G401 (cell line): ENCODE measurements around the gene CDKAL1. TPM values are rescaled to one million over a fixed set of nuclear protein-coding genes. Genes with fewer than 3 reads are reported as not detected.
"Not testable (repeated sequence)": the region's sequence is repeated elsewhere in the genome, so short reads cannot be mapped to it uniquely, and the experiment has no call there.

Source experiments
- DNase-seq: peaks from one replicate; pipeline ENCODE4 v3.0.0-alpha.2; 2015; ENCODE audit warnings: low spot score
- in situ Hi-C: cut with HindIII; loops from 2 replicates; pipeline ENCODE4 v1.10.0; 2016; ENCODE audit warnings: low sequenced_read_pairs, mixed read lengths
- total RNA-seq: library from RNA; depleted of rRNA; stranded (reverse); fragments of >200 nt; shearing (Covaris generic); gene quantifications from 2 replicates; pipeline ENCODE4 v1.2.3, GENCODE V29; 2014

CDKAL1 gene
- total RNA-seq, 1 experiment from 2014 or later = 25.7 TPM

DNA sequence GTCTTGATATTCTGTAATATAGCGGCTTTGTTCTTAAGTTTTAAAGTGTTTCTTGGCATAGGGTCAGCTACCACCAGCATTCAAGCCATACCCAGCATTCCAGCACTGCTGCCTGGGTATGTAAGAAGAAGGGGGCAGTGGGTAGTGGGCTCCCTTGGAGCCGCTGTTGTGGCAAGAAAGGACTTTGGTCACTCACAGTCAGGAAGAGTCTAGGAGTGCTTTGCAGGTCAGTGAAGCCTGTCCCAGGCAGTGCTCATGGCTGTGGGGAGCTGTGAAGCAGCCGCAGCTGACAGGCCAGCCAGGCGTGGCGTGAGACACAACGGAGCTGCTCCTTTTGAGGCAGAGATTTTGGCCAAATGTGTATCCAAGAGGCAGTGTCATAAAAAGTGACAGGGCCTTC lies 512.0 kb downstream of the CDKAL1 start:
- in situ Hi-C loops = no loop called here
- DNase-seq = no peak

DNA sequence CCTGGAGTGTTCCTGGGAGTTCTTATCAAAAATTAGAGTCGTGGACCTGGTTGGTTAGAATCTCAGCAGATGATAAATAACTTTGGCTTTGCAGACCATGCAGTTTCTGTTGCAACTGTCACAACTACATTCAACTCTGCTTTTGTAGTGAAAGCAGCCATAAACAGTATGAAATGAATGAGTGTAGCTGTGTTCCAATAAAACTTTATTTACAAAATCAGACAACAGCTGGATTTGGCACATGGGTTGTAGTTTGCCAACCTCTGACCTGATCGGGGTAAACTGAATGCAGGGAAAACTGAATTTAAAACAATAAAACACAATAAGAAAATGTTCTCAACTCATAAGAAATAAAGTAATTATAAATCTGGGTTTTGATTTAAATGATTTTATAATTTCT lies 513.8 kb downstream of the CDKAL1 start:
- no peak for DNase-seq
- in situ Hi-C loops = no loop called here

DNA sequence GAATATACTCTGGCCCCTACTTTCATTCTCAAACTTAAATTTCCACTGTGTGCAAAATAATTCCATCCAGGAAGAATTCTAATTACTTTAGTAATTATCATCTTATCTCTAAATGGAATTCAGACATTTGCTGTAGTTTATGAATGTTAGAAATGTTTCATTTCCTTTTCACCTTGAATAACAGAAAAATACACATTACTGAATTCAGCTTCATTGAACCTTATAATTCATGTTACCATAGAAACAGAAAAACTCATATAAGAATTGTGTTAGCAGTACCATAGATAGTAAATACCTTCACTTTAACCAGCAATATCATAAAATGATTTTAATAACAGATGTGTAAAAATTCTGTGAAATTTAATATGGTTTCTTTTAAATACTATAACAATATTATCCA lies 514.9 kb downstream of the CDKAL1 start:
- no peak for DNase-seq
- in situ Hi-C loops = no loop called here

DNA sequence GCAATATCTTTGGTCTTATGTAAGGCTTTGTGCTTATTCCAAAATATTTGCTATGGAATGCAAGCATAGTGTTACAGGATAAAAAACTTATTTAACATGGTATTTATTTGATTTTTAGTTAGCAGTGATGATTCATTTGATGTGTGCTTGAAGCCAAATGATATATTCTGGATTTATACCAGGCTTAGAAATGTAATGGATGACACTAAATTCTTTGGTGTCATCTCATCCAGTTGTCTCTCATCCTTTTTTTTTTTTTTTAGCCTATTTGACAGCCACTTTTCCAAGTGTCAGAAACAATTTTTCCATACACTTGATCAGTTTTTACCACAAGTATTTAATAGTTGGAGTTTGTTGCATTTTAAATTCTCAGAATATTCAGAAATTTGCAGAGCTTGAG lies 515.3 kb downstream of the CDKAL1 start:
- DNase-seq = no peak
- in situ Hi-C loops = no loop called here

DNA sequence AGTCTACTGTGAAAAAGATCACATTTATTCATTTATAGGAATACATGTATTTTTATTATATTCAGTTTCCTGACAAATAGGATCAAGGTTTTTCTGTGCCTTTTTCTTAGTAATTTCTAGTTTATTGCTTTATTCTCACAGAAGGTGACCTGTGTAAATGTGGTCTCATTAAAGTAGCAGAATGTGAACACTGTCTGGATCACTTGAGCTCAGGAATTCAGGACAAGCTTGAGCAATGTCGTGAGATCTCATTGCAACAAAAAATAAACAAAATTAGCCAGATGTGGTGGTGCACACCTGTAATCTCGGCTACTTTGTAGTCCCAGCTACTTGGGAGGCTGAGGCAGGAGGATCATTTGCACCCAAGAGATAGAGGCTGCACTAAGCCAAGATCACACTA lies 516.7 kb downstream of the CDKAL1 start:
- in situ Hi-C loops = no loop called here
- DNase-seq = no peak

DNA sequence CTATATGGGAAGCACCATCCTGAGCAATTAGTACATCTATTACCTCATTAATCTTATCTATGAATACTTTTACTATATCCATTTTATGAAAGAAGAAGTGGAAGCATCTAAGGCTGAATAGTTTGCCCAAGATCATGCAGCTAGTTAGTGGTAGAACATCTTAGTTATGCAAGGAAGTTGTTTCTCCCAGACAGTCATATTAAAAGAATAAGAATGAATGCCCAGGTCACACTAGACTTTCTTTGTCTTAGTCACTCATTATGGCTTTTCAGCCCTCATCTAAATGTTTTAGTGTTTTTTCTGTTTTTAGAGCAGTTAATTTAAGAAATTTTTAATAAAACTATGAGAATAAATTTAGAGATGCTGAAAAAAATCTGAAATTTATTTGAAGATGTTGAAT lies 517.5 kb downstream of the CDKAL1 start:
- DNase-seq = no peak
- in situ Hi-C loops = no loop called here

DNA sequence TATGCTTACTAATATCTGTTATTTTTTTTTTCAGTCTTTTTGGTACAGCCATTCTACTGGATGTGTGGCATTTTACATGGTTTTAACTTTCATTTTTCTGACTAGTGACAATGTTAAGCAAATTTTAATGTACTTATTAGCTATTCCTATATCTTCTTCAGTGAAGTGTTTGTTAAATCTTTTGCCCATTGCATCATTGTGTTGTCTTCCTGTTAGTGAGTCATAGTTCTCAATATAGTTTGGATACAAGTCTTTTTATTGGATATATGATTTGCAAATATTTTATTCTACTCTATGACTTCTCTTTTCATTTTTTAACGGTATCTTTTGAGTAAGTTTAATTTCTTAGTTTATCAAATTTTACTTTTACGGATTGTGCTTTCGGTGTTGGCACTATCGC lies 519.4 kb downstream of the CDKAL1 start:
- DNase-seq = no peak
- in situ Hi-C loops = no loop called here

DNA sequence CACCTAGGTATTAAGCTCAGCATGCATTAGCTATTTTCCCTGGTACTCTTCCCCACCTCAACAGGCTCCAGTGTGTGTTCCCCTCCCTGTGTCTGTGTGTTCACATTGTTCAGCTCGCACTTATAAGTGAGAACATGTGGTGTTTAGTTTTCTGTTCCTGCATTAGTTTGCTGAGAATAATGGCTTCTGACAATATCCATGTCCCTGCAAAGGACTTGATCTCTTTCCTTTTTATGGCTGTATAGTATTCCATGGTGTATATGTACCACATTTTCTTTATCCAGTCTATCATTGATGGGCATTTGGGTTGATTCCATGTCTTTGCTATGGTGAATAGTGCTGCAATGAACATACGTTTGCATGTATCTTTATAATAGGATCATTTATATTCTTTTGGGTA lies 521.2 kb downstream of the CDKAL1 start:
- DNase-seq, in situ Hi-C loops: not testable (repeated sequence)

DNA sequence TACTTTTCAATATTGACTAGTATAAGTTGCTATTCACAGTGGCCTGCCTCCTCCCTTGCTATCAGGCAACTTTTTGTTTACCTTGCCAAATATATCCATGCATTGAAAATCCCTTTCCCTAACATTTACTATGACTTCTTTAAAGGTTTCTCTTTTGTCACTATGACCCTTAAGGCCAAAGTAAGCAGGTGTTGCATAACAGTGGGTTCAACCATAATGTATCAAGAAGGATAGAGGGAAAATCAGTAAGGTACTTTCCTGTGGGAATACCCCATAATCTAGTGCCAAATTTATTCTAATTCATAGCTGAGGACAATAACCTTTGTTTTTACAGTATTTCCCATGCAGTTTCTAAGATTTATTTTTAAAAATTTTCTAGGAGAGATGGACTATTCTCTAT lies 527.6 kb downstream of the CDKAL1 start:
- in situ Hi-C loops = no loop called here
- no peak for DNase-seq

DNA sequence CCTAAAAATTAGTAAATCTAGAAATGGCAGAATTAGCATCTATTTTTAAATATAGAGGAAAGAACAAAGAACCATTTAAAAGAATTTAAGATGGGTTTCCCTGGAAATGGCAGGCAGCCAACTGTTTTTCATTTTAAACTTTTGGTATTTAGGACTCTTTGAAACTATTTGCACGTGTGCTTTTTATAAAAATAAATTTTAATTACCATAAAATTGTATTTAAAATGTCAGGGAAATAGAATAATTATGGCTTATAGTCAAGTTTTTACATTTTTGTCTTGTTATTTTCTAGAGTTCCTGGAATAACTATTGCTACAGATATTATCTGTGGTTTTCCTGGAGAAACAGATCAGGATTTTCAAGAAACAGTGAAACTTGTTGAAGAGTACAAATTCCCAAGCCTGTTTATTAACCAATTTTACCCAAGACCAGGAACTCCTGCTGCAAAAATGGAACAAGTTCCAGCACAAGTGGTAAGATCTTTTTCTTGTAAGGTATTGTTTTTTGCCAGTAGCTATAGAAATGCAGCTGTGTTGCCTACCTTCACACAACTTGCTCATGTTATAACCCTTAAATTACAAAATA lies 530.6 kb downstream of the CDKAL1 start:
- in situ Hi-C loops = no loop called here
- no peak for DNase-seq

DNA sequence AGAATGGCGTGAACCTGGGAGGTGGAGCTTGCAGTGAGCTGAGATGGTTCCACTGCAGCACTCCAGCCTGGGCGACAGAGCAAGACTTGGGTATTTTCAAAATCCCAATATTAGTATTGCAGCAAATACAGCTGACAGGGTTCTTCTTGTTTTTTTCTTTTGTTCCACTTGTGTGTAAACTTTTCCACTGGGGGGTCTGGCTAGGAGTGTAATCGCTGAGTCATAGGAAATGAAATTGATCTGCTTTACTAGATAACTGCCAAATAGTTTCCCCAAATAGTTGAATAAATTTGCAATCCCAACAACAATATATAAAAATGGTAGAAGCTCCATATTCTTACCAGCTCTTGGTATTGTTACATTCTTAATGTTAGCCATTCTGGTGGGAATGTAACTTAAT lies 533.3 kb downstream of the CDKAL1 start:
- no peak for DNase-seq
- in situ Hi-C loops = no loop called here

DNA sequence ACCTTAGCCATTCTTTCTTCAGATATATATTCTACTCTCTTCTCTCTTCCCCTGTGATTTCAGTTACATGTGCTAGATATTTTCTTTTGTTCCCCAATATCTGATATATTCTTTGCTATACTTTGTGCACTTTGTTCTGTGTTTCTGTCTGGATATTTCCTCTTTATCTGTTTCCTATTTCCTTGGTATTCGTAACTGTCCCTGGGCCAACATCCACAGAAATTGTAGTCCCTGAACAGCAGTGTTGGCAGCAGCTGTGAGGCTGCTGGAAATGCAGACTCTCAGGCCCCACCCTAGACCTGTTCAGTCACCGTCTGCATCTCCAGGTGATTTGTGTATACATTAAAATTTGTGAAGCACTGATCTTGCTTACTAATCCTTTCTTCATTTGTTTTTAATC lies 536.4 kb downstream of the CDKAL1 start:
- DNase-seq = no peak
- in situ Hi-C loops = no loop called here

DNA sequence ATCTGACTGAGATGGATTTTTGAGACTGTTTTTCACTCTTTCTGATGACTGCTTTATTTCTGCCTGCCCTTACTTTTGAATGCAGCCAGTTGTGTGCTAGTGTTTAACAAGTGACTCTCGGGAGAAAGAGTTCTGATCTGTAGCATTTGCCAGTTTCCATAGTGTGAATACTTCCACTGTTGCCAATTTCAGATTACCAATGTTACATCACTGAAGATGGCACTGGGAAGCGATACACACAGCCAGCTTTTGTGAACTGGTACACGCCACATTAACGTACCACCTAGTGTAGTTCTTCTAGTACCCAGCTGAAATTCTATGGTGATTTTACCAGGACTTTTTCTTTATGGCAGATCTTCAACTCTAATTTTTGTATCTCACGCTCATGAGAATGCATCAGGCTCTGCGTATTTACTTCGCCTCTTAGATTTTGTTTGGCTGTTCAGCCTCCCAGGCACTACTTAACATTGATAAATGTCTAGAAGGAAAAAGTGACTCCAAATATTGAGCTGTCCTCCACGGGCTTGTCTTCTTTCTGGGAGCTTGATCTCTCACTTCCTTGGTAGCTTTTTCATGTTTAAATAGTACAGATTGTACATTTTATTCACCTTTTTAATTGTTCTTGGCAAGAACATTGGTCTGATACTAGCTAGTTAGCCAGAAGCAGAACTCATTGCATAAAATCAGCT lies 537.7 kb downstream of the CDKAL1 start:
- in situ Hi-C loops = no loop called here
- no peak for DNase-seq

DNA sequence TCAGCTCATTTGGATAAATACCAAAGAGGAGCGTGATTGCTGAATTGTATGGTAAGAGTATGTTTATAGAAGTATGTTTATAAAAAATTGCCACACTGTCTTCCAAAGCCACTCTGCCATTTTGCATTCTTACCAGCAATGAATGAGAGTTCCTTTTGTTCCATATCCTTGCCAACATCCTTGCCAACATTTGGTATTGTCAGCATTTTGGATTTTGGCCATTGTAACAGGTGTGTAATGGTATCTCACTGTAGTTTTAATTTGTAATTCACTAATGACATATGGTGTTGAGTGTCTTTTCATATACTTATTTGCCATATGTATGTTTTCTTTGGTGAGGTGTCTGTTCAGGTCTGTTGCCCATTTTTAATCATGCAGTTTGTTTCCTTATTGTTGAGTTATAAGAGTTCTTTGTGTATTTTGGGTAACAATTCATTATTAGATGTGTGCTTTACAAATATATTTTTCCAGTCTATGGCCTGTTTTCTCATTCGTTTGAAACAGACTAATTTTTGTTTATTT lies 539.1 kb downstream of the CDKAL1 start:
- DNase-seq = peak; percentile 5

DNA sequence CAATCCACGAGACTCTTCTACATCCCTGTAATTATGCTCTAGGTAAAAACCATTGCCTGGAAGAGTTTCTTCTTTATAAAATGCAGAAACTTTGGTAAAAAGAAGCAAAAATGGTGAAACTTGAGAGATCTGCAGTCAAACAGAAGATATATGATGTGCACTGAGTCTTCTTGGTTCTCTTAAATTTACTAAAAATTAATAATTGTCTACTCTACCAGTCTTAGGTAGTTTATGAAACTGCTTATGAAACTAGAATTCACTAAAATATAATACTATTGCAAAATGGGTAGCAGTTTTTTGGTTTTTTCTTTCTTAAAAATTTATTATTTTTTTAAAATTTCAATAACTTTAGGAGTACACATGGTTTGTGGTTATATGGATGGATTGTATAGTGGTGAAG lies 540.2 kb downstream of the CDKAL1 start:
- no peak for DNase-seq
- in situ Hi-C loops = no loop called here

More for the DNA sequence above, 539.1 kb downstream of the CDKAL1 start:
- in situ Hi-C loops = no loop called here

DNA sequence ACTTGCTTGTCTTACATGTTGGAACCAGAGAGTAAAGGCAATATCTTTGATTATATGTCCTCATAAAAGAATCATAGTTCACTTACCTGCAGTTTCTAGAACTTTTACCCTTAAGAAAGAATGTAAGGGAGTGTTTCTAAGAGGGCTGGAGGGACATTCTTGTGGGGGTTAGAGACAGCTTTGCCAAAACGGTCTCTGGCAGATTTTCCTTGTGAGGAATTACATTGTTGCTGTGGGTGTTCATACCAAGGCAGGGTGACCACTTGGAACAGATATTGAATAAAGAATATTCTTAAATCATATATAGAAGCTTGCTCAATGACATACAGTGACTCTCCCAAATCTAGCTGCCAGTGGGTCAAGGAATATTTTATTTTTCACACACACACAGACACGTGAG lies 541.7 kb downstream of the CDKAL1 start:
- in situ Hi-C loops = no loop called here
- DNase-seq = no peak

DNA sequence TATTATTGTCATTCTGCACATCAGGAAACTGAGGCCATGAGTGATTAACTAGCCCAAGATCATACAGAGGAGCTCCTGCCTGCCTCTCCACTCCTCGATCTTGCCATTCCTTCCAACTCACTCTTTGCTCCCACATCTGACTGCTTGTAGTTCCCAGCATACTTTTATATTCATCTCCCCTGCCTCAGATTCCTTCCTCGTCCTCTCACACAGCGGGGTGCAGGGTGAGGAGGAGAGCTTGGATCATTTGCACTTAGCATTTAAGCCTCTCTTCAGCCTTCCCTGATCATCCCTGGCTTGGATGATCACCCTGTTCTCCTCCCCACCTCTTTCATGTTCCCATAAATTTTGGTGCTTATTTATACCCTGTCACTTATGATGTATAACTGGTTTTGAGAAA lies 544.2 kb downstream of the CDKAL1 start:
- DNase-seq = no peak
- in situ Hi-C loops = no loop called here

DNA sequence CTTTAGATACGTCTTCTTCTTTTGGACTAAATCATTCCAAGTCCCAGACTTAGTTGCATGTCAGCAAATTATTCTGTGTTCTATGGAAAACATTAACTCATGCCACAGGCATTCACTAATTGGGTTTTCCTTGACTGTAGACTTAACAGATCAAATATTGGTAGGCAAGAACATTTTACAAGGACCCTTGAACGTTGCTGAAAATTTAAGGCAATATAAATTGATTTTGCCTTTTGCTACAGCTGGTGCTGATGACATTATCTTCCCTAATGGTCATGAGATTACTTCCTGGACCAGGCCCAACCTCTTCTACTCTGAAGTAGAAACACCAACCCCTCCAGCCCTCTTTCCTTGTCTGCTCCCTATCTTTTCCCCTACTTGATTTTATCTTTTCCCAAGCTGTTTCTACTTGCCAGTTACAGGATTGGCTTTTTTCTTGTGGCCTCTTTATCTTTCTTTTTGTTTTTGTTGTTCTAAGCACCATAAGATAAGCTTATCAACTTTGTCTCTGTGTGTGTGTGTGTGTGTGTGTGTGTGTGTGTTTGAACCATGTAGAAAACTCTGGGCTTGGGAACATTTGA lies 545.3 kb downstream of the CDKAL1 start:
- in situ Hi-C loops = no loop called here
- no peak for DNase-seq

DNA sequence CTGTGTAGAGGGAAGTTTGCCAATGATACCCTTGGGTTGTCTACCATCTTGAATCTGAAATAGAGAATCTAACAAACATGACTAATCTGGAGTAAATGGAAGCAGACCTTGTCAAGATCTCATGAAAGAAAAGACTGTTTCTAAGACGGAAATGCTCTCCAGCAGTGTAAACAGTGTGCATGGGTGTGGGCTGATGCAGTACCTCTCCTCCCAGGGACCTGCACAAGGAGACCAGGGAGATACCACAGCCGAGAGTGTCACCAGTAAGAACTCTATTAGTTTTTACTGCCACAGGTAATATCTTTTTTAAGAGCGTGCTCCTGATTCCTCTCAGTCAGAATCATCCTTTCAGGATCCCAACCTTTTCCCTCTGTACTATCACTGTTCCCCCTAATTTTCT lies 546.0 kb downstream of the CDKAL1 start:
- in situ Hi-C loops = no loop called here
- no peak for DNase-seq

DNA sequence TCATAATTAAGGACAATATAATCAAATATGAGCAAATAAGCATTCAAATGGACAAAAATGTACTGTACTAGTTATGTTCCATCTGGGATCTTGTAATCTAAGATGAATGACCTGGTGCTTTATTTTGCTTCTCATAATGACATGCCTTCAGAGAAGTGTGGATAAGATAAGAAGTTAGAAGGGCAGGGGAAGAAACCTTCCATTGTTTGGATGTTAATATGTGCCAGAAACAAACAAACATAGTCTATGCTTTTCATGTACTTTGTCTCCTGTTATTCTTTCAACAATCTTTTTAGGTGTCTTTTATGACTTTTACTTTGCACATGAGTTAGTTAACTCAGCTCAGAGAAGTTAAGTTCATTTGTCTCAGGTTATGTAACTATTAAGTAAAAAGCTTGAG lies 547.8 kb downstream of the CDKAL1 start:
- in situ Hi-C loops = no loop called here

DNA sequence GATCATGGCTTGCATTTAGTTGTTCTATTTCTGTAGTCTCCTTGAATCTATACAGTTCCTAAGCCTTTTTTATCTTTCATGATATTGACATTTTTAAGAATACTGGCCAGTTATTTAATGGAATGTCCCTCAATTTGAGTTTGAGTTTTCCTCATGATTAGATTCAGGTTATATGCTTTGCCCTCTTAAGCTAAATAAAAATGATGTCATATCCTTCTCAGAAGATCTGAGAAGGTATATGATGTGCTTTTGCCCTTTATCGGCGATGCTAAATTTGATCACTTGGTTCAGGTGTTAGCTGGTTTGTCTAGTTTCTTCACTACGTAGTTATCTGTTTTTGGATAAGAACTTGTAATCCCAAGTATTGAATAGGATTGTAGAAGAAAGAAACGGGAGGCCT lies 549.5 kb downstream of the CDKAL1 start:
- in situ Hi-C loops = no loop called here
- no peak for DNase-seq

More for the DNA sequence above, 547.8 kb downstream of the CDKAL1 start:
- no peak for DNase-seq
